ENCODE data around the gene DNAJB6. TPM values are rescaled to one million over a fixed set of nuclear protein-coding genes. Genes with fewer than 3 reads are reported as not detected.

The DNAJB6 gene
- total RNA-seq, 1 experiment from 2014 or later = 288 TPM

DNA sequence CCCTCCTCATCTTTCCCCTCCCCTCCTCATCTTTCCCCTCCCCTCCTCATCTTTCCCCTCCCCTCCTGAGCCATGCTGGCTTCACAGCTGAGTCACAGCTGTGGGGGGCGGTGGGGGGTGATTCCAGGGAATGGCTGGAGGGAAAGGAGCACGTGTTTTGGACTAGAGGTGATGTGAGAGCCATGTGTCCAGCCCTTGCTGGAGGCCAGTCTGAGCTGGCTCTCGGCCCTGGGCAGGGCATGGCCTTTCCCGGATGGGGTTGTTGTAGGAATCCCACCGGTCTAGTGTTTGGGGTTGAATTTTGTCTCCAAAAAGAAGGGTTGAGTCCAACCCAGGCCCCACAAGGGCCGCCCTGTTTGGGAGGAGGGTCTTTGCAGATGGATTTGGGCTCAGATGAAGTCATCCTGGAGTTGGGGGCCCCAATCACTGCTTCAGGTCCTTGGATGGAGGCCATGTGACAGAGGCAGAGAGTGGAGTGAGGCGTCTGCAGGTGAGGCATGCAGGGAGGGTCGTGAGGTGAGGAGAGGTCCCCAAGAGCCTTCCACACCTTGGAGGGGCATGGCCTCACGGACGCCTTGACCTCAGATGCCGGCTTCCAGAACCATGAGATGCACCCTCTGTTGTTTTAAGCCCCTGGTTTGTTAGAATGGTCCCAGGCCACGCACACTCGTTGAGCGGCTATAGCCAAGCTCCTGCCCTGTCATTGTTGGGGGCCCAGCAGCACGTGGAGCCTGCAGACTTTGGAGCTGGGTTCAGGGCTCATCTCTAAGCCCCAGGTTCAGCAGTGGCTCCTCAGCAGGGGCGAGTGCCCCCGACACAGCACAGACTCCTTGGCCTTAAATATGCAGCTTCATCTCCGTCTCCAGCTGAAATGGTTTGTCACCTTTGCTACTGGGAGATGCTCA, 101.6 kb downstream of the DNAJB6 start (continued):
- TF ChIP-seq, protein P1, sequence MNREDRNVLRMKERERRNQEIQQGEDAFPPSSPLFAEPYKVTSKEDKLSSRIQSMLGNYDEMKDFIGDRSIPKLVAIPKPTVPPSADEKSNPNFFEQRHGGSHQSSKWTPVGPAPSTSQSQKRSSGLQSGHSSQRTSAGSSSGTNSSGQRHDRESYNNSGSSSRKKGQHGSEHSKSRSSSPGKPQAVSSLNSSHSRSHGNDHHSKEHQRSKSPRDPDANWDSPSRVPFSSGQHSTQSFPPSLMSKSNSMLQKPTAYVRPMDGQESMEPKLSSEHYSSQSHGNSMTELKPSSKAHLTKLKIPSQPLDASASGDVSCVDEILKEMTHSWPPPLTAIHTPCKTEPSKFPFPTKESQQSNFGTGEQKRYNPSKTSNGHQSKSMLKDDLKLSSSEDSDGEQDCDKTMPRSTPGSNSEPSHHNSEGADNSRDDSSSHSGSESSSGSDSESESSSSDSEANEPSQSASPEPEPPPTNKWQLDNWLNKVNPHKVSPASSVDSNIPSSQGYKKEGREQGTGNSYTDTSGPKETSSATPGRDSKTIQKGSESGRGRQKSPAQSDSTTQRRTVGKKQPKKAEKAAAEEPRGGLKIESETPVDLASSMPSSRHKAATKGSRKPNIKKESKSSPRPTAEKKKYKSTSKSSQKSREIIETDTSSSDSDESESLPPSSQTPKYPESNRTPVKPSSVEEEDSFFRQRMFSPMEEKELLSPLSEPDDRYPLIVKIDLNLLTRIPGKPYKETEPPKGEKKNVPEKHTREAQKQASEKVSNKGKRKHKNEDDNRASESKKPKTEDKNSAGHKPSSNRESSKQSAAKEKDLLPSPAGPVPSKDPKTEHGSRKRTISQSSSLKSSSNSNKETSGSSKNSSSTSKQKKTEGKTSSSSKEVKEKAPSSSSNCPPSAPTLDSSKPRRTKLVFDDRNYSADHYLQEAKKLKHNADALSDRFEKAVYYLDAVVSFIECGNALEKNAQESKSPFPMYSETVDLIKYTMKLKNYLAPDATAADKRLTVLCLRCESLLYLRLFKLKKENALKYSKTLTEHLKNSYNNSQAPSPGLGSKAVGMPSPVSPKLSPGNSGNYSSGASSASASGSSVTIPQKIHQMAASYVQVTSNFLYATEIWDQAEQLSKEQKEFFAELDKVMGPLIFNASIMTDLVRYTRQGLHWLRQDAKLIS (CRISPR knock-in tag; IDR thresholded peaks at IDR 0.05; ENCODE audit: borderline replicate concordance) = no peak
- no peak for TF ChIP-seq ATF1 (CRISPR knock-in tag; IDR thresholded peaks at IDR 0.05)
- TF ChIP-seq, protein P2, sequence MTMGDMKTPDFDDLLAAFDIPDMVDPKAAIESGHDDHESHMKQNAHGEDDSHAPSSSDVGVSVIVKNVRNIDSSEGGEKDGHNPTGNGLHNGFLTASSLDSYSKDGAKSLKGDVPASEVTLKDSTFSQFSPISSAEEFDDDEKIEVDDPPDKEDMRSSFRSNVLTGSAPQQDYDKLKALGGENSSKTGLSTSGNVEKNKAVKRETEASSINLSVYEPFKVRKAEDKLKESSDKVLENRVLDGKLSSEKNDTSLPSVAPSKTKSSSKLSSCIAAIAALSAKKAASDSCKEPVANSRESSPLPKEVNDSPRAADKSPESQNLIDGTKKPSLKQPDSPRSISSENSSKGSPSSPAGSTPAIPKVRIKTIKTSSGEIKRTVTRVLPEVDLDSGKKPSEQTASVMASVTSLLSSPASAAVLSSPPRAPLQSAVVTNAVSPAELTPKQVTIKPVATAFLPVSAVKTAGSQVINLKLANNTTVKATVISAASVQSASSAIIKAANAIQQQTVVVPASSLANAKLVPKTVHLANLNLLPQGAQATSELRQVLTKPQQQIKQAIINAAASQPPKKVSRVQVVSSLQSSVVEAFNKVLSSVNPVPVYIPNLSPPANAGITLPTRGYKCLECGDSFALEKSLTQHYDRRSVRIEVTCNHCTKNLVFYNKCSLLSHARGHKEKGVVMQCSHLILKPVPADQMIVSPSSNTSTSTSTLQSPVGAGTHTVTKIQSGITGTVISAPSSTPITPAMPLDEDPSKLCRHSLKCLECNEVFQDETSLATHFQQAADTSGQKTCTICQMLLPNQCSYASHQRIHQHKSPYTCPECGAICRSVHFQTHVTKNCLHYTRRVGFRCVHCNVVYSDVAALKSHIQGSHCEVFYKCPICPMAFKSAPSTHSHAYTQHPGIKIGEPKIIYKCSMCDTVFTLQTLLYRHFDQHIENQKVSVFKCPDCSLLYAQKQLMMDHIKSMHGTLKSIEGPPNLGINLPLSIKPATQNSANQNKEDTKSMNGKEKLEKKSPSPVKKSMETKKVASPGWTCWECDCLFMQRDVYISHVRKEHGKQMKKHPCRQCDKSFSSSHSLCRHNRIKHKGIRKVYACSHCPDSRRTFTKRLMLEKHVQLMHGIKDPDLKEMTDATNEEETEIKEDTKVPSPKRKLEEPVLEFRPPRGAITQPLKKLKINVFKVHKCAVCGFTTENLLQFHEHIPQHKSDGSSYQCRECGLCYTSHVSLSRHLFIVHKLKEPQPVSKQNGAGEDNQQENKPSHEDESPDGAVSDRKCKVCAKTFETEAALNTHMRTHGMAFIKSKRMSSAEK (CRISPR knock-in tag; IDR thresholded peaks at IDR 0.05; ENCODE audit: borderline replicate concordance) = no peak
- TF ChIP-seq, protein P3, sequence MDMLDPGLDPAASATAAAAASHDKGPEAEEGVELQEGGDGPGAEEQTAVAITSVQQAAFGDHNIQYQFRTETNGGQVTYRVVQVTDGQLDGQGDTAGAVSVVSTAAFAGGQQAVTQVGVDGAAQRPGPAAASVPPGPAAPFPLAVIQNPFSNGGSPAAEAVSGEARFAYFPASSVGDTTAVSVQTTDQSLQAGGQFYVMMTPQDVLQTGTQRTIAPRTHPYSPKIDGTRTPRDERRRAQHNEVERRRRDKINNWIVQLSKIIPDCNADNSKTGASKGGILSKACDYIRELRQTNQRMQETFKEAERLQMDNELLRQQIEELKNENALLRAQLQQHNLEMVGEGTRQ (CRISPR knock-in tag; IDR thresholded peaks at IDR 0.05) = no peak
- TF ChIP-seq, protein P4, sequence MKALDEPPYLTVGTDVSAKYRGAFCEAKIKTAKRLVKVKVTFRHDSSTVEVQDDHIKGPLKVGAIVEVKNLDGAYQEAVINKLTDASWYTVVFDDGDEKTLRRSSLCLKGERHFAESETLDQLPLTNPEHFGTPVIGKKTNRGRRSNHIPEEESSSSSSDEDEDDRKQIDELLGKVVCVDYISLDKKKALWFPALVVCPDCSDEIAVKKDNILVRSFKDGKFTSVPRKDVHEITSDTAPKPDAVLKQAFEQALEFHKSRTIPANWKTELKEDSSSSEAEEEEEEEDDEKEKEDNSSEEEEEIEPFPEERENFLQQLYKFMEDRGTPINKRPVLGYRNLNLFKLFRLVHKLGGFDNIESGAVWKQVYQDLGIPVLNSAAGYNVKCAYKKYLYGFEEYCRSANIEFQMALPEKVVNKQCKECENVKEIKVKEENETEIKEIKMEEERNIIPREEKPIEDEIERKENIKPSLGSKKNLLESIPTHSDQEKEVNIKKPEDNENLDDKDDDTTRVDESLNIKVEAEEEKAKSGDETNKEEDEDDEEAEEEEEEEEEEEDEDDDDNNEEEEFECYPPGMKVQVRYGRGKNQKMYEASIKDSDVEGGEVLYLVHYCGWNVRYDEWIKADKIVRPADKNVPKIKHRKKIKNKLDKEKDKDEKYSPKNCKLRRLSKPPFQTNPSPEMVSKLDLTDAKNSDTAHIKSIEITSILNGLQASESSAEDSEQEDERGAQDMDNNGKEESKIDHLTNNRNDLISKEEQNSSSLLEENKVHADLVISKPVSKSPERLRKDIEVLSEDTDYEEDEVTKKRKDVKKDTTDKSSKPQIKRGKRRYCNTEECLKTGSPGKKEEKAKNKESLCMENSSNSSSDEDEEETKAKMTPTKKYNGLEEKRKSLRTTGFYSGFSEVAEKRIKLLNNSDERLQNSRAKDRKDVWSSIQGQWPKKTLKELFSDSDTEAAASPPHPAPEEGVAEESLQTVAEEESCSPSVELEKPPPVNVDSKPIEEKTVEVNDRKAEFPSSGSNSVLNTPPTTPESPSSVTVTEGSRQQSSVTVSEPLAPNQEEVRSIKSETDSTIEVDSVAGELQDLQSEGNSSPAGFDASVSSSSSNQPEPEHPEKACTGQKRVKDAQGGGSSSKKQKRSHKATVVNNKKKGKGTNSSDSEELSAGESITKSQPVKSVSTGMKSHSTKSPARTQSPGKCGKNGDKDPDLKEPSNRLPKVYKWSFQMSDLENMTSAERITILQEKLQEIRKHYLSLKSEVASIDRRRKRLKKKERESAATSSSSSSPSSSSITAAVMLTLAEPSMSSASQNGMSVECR (CRISPR knock-in tag; IDR thresholded peaks at IDR 0.05; ENCODE audit: borderline replicate concordance) = no peak
- no peak for TF ChIP-seq RELA (CRISPR knock-in tag; IDR thresholded peaks at IDR 0.05; ENCODE audit: borderline replicate concordance)
- TF ChIP-seq ZNF219 (CRISPR knock-in tag; IDR thresholded peaks at IDR 0.05; ENCODE audit: borderline replicate concordance) = no peak

DNA sequence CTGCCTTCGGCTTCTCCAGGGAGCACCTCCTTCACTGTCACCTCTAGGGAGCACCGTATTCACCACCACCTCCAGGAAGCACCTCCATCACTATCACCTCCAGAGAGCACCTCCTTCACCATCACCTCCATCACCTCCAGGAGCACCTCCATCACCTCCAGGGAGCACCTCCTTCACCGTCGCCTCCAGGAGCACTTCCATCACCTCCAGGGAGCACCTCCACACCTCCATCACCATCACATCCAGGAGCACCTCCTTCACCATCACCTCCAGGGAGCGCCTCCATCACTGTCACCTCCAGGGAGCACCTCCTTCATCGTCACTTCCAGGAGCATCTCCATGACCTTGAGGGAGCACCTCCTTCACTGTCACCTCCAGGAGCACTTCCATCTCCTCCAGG, 102.3 kb downstream of the DNAJB6 start:
- POLR2A ChIA-PET = no interaction called here
- TF ChIP-seq FOXJ3 (CRISPR knock-in tag; IDR thresholded peaks at IDR 0.05; ENCODE audit: borderline replicate concordance) (no peak), ZNF263 (CRISPR knock-in tag; IDR thresholded peaks at IDR 0.05; ENCODE audit: low read depth) (peak; percentile 65; the same call in 1 of the 2 replicates)
- H3K27me3 Mint-ChIP-seq (ENCODE audit: low read depth) = no peaks in the 10 kb centered on the region; the same call in 1 of the 2 replicates
- CTCF ChIA-PET = no interaction called here
- no peak for ATAC-seq
- H3K9me3 Mint-ChIP-seq = peaks cover 27% of the 10 kb centered on the region
- DNase-seq (ENCODE audit: low spot score) = no peak
- peaks cover 20% of the 10 kb centered on the region for H3K36me3 Mint-ChIP-seq
- H3K4me1 Mint-ChIP-seq = no peaks in the 10 kb centered on the region
- no peak overlapping the region for H3K4me3 Mint-ChIP-seq
- no peak overlapping the region for H3K27ac Mint-ChIP-seq

Data from WTC11 (cell line).